Vein endothelial cell (primary cell): ENCODE data around the gene SPRR1A. TPM values are rescaled to one million over a fixed set of nuclear protein-coding genes. Genes with fewer than 3 reads are reported as not detected.

Experiments
- small RNA-seq: library from RNA; depleted of rRNA; stranded (forward); fragments of <200 nt; gene quantifications from one replicate; pipeline ENCODE3, GENCODE V24; 2012
- total RNA-seq: library from RNA; depleted of rRNA; stranded (reverse); fragments of >200 nt; gene quantifications from 2 replicates; pipeline ENCODE4 v1.2.3, GENCODE V29; 2012

The SPRR1A gene
- not detected in 2 replicates for total RNA-seq

DNA sequence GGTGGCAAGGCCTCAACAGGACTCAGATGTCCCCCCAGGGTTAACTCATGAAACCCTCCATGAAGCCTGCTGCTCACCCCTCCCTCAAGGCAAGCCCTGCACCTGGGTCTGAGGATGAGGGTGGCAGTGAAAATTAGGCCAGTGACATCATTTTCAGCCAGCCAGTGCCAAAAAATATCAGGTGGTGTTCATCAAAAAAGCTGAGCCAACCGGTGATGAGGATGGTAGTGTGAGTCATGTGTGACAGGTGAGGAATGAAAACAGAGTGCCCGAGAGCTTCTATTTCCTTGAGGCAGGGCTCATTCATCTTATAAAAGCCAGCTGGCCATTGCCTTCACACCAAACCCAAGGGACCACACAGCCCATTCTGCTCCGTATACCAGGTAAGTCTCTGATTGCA lies at the start of gene SPRR1A:
SPRR1A (plus strand) TSS at position 339 of the 400 bp plus-strand sequence. CDS start 1,150 bp downstream, outside the sequence.

DNA sequence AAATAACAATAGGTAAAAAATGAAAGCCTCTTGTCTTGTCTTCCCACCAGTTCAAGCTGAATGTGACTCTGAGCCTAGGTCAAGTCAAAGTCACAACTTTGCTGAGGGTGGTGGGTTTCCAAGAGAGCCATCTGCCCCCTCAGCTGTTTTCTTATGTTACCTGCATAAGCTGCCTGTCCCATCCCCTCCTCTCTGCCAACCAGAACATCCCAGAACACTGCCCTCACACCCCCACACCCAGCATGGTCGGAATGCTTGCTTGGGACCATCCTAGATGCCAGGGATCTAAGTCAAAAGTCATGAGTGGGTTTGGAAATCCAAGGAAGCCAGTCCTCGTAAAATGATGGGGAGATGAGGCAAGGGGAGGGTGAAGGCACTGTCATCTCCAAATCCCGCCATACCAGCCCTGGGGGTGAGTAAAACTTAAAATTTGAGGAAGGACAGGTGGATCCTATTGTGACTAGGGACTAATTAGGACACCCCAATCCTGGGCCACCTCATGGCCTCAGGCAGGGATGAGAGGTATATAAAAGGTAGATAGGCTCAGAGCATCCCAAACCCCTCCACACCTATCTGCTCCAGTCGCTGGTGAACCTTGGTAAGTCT lies 37.1 kb upstream of the SPRR1A start, which contains the start of gene SPRR5:
SPRR5 (plus strand) TSS at position 556 of the 606 bp plus-strand sequence. CDS start 1,349 bp downstream, outside the sequence.

DNA sequence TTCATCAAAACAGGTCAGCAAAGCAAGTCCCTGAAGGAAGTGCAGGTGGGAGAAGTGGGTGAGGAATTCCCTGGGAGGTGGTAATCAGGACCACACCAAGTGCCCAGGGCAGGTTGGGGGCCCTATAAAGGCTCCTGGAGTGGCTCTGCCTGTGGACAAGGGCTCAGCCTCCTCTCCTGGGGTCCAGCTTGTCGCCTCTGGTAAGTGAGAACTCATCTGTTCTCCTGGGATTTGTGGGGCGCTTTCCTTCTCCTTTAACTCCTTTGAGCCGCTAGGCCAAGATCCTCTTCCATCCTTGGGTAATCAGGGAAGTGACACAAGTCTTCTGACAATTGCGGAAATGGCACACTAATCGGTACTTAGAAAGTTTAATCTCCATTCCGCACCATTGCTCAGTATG lies 13.4 kb upstream of the SPRR1A start, which contains the start of gene SPRR4:
SPRR4 (plus strand) TSS at position 154 of the 400 bp plus-strand sequence. CDS start 1,243 bp downstream, outside the sequence.

GRCh38 chr1:153001382-153001781 lies 17.5 kb downstream of the SPRR1A start, which contains the start of gene SPRR3:
TSS of gene SPRR3 (plus strand) at chr1:153001749. CDS start at chr1:153003021, 1,272 bp downstream.

GRCh38 chr1:153030895-153031294 lies 47.0 kb downstream of the SPRR1A start, which contains the start of gene SPRR1B:
TSS of gene SPRR1B (plus strand) at chr1:153031203. CDS start at chr1:153032346, 1,143 bp downstream.

Small RNA genes lying within 50 kb of the gene (small RNA-seq; reads per million reads assigned to genes)
- gene AL356867.1 (not detected), gene RF00322 (not detected), gene SPRR1A (not detected)

Other genes starting within 250 kb of the SPRR1A start
- not detected in 2 replicates for gene KPRP, start 226.1 kb upstream of the SPRR1A start, total RNA-seq
- not detected in 2 replicates for gene LCE1F, start 208.9 kb upstream of the SPRR1A start, total RNA-seq
- gene LCE1E, start 197.8 kb upstream of the SPRR1A start, total RNA-seq: not detected in 2 replicates
- not detected in 2 replicates for gene LCE1D, start 187.4 kb upstream of the SPRR1A start, total RNA-seq
- not detected in 2 replicates for gene LCE1C, start 177.4 kb upstream of the SPRR1A start, total RNA-seq
- gene LCE1B, start 172.1 kb upstream of the SPRR1A start, total RNA-seq: not detected in 2 replicates
- not detected in 2 replicates for gene LCE1A, start 156.6 kb upstream of the SPRR1A start, total RNA-seq
- gene LCE6A, start 141.2 kb upstream of the SPRR1A start, total RNA-seq: not detected in 2 replicates
- gene LCE7A, start 124.1 kb upstream of the SPRR1A start, total RNA-seq: not detected in 2 replicates
- gene SMCP, start 105.8 kb upstream of the SPRR1A start, total RNA-seq: not detected in 2 replicates
- gene IVL, start 75.5 kb upstream of the SPRR1A start, total RNA-seq: not detected in 2 replicates
- gene SPRR5, start 36.9 kb upstream of the SPRR1A start, total RNA-seq: not detected in 2 replicates
- gene SPRR4, start 13.4 kb upstream of the SPRR1A start, total RNA-seq: not detected in 2 replicates
- not detected in 2 replicates for gene SPRR3, start 17.7 kb downstream of the SPRR1A start, total RNA-seq
- gene SPRR1B, start 47.1 kb downstream of the SPRR1A start, total RNA-seq: not detected in 2 replicates
- not detected in 2 replicates for gene SPRR2D, start 57.0 kb downstream of the SPRR1A start, total RNA-seq
- gene SPRR2A, start 73.4 kb downstream of the SPRR1A start, total RNA-seq: not detected in 2 replicates
- not detected in 2 replicates for gene SPRR2B, start 87.5 kb downstream of the SPRR1A start, total RNA-seq
- not detected in 2 replicates for gene SPRR2E, start 110.4 kb downstream of the SPRR1A start, total RNA-seq
- gene SPRR2F, start 129.4 kb downstream of the SPRR1A start, total RNA-seq: not detected in 2 replicates
- gene SPRR2G, start 166.8 kb downstream of the SPRR1A start, total RNA-seq: not detected in 2 replicates
- not detected in 2 replicates for gene LELP1, start 219.3 kb downstream of the SPRR1A start, total RNA-seq
- gene PRR9, start 233.5 kb downstream of the SPRR1A start, total RNA-seq: not detected in 2 replicates